AG09309 (cell line): ENCODE data around the gene FBXO21.

Source experiments
- DNase-seq: peaks from one replicate; pipeline ENCODE4 v3.0.0-alpha.2; 2010; ENCODE audit warnings: low read depth
- H3K4me3 ChIP-seq: 2 replicates; pipeline ENCODE4 v1.5.1; 2011; ENCODE audit warnings: mild to moderate bottlenecking, low read depth, low read length, moderate library complexity; ENCODE audit not compliant: control insufficient read depth
- CTCF ChIP-seq: IDR thresholded peaks from 2 replicates; pipeline ENCODE4 v1.5.1; 2011; ENCODE audit warnings: mild to moderate bottlenecking, low read depth, low read length, inconsistent platforms; ENCODE audit not compliant: insufficient read depth, control insufficient read depth; ENCODE audit errors: missing control alignments

Gene FBXO21

DNA sequence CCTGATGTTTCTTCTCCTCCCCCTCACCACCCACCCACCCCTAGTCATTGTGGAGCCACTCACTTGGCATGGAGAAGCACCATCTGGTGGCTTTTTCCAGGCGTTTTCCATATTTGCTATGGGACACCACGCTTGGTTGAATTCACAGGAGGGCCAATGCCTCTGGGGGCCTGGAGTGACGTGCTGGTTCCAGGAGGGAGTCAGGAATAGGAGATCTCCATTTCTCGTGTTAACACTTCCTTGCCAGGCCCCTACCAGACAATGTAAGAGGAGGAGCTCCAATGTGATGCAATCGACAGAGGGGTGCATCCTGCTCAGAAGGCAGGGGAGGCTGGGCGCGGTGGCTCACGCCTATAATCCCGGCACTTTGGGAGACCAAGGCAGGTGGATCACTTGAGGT is 69.5 kb downstream of the FBXO21 start:
- DNase-seq, result no peak
- TF ChIP-seq CTCF, result no peak
- H3K4me3 ChIP-seq, result no peak overlapping the region

DNA sequence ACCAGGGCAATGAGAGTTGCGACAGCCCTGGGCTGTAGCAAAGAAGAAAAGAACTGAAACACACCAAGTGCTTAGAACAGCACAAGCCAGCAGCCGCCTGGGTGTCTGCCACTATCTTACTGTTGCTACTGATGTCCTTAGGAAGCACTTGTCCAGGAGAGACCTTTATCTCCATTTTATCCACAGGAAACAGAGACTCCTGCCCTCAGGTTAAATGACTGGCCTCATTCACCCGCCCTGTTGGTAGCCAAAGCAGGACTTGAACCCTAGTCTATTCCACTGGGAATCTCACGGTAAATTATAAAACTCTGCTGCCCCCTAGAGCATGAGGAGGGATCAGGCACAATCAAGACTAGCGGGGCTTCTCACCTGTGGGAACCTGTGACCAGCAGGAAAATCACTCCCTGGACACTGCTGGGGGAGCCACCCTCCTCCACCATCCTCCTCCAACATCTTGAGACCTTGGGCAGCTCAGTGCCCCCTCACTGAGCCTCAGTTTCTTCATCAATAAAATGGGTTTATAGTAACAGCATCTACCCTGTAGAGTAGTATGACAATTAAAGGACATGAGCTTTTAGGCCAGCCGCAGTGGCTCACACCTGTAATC is 70.6 kb downstream of the FBXO21 start:
- DNase-seq, result no peak
- H3K4me3 ChIP-seq, result no peak overlapping the region

DNA sequence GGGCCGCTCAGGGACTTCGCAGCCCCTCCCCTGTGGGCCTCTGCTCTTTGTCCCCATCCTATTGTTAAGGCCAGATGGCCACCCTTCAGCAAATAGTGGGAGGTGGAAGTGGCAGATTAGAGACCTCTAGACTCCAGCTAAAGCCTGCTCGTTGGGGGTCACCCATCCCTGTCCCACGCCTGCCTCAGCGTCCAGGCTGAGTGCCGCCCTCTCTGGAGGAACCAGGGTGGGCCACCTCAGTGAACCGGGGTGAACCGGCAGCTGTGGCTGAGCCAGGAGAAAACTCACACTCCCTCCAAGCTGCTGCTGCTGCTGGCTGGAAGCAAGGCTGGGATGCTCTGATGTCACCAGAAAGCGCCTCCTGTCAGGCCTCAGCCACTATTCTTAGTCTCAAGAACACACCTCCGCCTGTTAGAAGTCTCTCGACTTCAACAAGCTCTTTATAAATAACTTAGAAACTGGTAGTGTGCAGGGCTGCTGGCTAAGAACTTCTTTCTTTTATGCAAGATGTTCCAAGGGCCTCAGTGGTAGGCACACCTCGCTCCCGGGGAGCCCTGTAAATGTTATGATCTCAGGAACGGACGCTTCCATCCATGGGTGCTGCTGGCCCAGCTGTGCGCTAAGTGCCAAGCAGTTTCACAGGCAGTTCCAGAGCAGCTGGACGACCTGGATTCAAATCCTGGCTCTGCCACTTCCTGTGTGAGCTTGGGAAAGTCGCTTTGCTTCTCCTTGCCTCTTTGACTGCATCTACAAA is 71.3 kb downstream of the FBXO21 start:
- H3K4me3 ChIP-seq, result no peak overlapping the region
- no peak for DNase-seq
- no peak for TF ChIP-seq CTCF

More for the DNA sequence above, 70.6 kb downstream of the FBXO21 start:
- TF ChIP-seq CTCF, result peak; percentile 59

- TF ChIP-seq CTCF, result no peak
- no peak overlapping the region for H3K4me3 ChIP-seq
- no peak for DNase-seq
Observed at GRCh38 chr12:117114784-117115183, 75.5 kb downstream of the FBXO21 start.

- no peak for TF ChIP-seq CTCF
- no peak overlapping the region for H3K4me3 ChIP-seq
- DNase-seq, result no peak
Observed at GRCh38 chr12:117113231-117113630, 77.0 kb downstream of the FBXO21 start.

- no peak for DNase-seq
- TF ChIP-seq CTCF, result no peak
- no peak overlapping the region for H3K4me3 ChIP-seq
Observed at GRCh38 chr12:117111821-117112595, 78.3 kb downstream of the FBXO21 start.
